ENCODE results near the gene GPR75. TPM values are rescaled to one million over a fixed set of nuclear protein-coding genes. Genes with fewer than 3 reads are reported as not detected.

Gene GPR75
- total and polyA plus RNA-seq, 2 experiments from 2014 or later, result 0.15 to 1.2 TPM

DNA sequence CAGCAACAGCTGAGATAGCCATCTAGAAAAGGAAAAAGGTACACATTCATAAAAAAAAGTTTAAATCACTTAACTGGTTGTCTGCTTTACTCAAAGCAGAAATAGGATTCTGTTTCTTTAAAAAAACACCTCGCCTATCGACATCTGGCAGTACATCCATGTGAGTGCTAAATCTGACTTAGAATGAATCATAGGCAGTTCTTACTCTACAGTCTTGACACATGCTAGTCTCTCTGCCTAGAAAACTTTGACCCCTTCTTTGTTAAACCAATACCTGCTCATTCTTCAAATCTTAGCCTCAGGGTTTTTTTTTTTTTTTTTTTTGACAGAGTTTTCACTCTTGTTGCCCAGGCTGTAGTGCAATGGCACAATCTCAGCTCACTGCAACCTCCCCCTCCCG, 37.1 kb upstream of the GPR75 start:
- no peak overlapping the region for H3K4me3 ChIP-seq
- peaks cover 83% of the 10 kb centered on the region for H3K36me3 ChIP-seq
- H3K4me1 ChIP-seq (ENCODE audit: low read depth), result no peaks in the 10 kb centered on the region
- H3K27me3 ChIP-seq, result no peaks in the 10 kb centered on the region
- no peak overlapping the region for H3K27ac ChIP-seq
- TF ChIP-seq, protein P1, sequence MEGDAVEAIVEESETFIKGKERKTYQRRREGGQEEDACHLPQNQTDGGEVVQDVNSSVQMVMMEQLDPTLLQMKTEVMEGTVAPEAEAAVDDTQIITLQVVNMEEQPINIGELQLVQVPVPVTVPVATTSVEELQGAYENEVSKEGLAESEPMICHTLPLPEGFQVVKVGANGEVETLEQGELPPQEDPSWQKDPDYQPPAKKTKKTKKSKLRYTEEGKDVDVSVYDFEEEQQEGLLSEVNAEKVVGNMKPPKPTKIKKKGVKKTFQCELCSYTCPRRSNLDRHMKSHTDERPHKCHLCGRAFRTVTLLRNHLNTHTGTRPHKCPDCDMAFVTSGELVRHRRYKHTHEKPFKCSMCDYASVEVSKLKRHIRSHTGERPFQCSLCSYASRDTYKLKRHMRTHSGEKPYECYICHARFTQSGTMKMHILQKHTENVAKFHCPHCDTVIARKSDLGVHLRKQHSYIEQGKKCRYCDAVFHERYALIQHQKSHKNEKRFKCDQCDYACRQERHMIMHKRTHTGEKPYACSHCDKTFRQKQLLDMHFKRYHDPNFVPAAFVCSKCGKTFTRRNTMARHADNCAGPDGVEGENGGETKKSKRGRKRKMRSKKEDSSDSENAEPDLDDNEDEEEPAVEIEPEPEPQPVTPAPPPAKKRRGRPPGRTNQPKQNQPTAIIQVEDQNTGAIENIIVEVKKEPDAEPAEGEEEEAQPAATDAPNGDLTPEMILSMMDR (IDR thresholded peaks at IDR 0.05; ENCODE audit: low read depth, low read length), result no peak
- peak in 1 of 2 donors; percentile 28 for DNase-seq (ENCODE audit: low read depth in 1 of 2, low spot score in 1 of 2)
- H3K9me3 ChIP-seq (ENCODE audit: low read depth), result no peaks in the 10 kb centered on the region

DNA sequence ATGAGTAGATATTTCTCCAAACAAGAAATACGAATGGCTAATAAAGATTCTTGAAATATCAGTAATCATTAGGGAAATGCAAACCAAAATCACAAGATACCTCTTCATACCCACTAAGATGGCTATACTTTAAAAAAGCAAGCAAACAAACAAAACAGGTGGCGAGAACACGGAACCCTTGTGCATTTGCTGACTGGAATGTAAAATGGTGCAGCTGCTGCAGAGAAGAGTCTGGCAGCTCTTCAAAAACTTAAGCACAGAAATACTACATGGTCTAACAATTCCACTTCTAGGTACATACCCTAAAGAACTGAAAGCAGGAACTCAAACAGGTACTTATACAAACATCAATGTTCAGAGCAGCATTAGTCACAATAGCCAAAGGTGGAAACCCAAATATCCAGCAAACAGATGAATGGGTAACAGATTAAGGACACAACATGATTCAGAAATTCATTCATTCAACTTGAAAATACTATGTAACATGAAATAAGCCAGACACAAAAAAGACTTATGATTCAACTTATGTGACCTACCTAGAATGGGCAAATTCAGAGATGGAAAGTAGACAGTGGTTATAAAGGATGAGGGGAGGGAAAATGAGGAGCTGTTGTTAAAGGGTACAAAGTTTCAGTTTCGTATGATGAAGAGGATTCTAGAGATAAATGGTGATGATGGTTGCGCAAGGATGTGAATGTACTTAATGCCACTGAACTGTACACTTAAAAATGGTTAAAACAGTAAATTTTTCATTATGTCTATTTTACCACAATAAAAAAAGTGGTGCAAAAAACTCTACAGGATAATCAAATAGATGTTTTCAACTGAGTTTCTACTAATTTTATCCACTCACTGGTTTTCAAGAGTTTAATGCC, 26.9 kb upstream of the GPR75 start:
- no peaks in the 10 kb centered on the region for H3K27me3 ChIP-seq
- no peaks in the 10 kb centered on the region for H3K9me3 ChIP-seq (ENCODE audit: low read depth)
- TF ChIP-seq, protein P1 (IDR thresholded peaks at IDR 0.05; ENCODE audit: low read depth, low read length), result no peak
- no peak overlapping the region for H3K4me3 ChIP-seq
- no peak overlapping the region for H3K27ac ChIP-seq
- peaks cover 81% of the 10 kb centered on the region for H3K36me3 ChIP-seq
- DNase-seq (ENCODE audit: low read depth in 1 of 2, low spot score in 1 of 2), result no peak
- no peaks in the 10 kb centered on the region for H3K4me1 ChIP-seq (ENCODE audit: low read depth)

DNA sequence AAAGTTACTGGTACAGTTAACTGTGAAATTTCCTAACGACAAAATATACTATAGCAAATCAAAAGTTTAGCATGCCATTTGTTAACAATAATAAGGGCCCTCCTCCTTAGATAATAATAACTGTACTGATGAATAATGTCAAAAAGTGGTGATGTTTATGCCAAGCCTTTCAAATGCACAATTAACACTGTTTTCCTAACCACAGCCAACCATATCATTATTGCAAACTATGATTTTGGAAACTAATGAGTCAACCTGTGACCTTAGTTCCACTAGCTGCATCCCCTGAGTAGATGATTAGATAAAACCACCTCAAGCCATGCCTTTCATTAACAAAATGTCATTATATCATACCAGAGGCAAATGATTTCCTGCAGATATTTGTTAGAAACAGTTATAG, 25.1 kb upstream of the GPR75 start:
- no peak overlapping the region for H3K27ac ChIP-seq
- H3K9me3 ChIP-seq (ENCODE audit: low read depth), result no peaks in the 10 kb centered on the region
- TF ChIP-seq, protein P1 (IDR thresholded peaks at IDR 0.05; ENCODE audit: low read depth, low read length), result no peak
- no peaks in the 10 kb centered on the region for H3K4me1 ChIP-seq (ENCODE audit: low read depth)
- no peaks in the 10 kb centered on the region for H3K27me3 ChIP-seq
- DNase-seq (ENCODE audit: low read depth in 1 of 2, low spot score in 1 of 2), result no peak
- no peak overlapping the region for H3K4me3 ChIP-seq
- peaks cover 74% of the 10 kb centered on the region for H3K36me3 ChIP-seq

DNA sequence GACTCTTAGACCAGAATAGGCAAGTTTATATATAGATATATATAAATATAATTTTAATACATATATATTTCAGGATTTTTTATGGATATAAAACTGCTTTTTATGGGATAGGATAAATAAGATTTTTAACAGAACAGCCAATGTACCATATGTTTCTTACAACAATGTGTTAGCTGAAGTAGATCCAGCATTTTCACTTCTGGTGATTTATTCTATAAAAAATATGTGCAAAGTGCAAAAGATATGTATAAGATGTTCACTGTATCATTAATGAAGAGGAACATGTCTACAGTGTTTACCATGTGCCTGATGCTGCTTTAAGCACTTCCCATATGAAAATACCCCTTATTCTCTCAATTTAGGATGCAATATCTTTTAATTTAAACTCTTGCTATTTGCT, 22.2 kb upstream of the GPR75 start:
- H3K9me3 ChIP-seq (ENCODE audit: low read depth), result no peaks in the 10 kb centered on the region
- no peak overlapping the region for H3K4me3 ChIP-seq
- H3K27ac ChIP-seq, result no peak overlapping the region
- TF ChIP-seq, protein P1 (IDR thresholded peaks at IDR 0.05; ENCODE audit: low read depth, low read length), result no peak
- no peak for DNase-seq (ENCODE audit: low read depth in 1 of 2, low spot score in 1 of 2)
- H3K27me3 ChIP-seq, result no peaks in the 10 kb centered on the region
- no peaks in the 10 kb centered on the region for H3K4me1 ChIP-seq (ENCODE audit: low read depth)
- H3K36me3 ChIP-seq, result peaks cover 57% of the 10 kb centered on the region

DNA sequence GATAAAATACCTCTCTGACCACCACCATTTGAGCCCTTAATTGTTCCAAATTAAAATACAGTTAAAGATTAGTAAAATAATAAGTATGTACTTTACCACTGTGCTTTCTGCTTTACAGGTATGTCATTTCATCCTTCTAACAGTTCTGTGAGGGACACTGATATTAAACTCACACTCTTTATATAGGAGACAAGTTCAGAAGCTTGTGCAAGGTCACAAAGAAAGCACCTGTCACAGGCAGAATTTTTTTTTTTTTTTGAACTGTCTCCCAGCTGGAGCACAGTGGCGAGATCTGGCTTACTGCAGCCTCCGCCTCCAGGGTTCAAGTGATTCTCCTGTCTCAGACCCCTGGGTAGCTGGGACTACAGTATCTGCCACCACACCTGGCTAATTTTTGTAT, 21.6 kb upstream of the GPR75 start:
- DNase-seq (ENCODE audit: low read depth in 1 of 2, low spot score in 1 of 2), result no peak
- no peaks in the 10 kb centered on the region for H3K27me3 ChIP-seq
- H3K4me3 ChIP-seq, result no peak overlapping the region
- TF ChIP-seq, protein P1 (IDR thresholded peaks at IDR 0.05; ENCODE audit: low read depth, low read length), result no peak
- no peaks in the 10 kb centered on the region for H3K9me3 ChIP-seq (ENCODE audit: low read depth)
- no peaks in the 10 kb centered on the region for H3K4me1 ChIP-seq (ENCODE audit: low read depth)
- H3K36me3 ChIP-seq, result peaks cover 51% of the 10 kb centered on the region
- H3K27ac ChIP-seq, result no peak overlapping the region
